Heart left ventricle (tissue), 13 donors: ENCODE measurements around the gene CBLC.
"Not testable (repeated sequence)": the region's sequence is repeated elsewhere in the genome, so short reads cannot be mapped to it uniquely, and the experiment has no call there.

Experiments
- CTCF ChIP-seq, 12 donors: fragments of 200-600 bp; sonication (generic) in 4 of 12; IDR thresholded peaks; one replicate each; pipeline versions ENCODE4 v1.5.0 to v1.8.0; 2018 to 2022; ENCODE audit warnings: antibody characterized with exemption in 12 of 12, mild to moderate bottlenecking in 5 of 12
- POLR2A ChIP-seq, 2 donors: fragments of 450-650 bp; IDR thresholded peaks; one replicate each; pipeline ENCODE4 v1.6.1; 2017; ENCODE audit warnings: antibody characterized with exemption in 2 of 2, mild to moderate bottlenecking in 2 of 2, moderate library complexity in 2 of 2
- donor health status: ischemic (EF 13 %, LVEDD 7.1; RV severe dilation, severe dysfunction).
- donor health status: DM: no; HTN: yes; CAD: no.
- donor health status: DM: no; HTN: no; CAD: no.
- donor health status: ischemic (EF 25% LVEDD 6.9; RV normal size, moderate dysfunction).
- donor health status: ischemic (EF 25% LVEDD 5.7; RV mildly dilated, moderate dysfunction).
- donor health status: ischemic (EF 35%, LVEDD 5.7; RV mildly dilated, moderate dysfunction).
- donor health status: nonischemic (EF 11% LVEDD 7.7; RV severe dilation, severe dysfunction).
- donor health status: DM: yes; HTN: yes; CAD: no.
- donor health status: PGD.
- donor health status: ischemic (EF 29% LVEDD 5.4; RV normal size, mild dysfunction).
- donor health status: nonischemic (EF 23%, LVEDD 6.1; RV moderate dilation, normal function).

GRCh38 chr19:44832875-44833274, 55.2 kb downstream of the CBLC start:
- TF ChIP-seq POLR2A, CTCF (IDR thresholded peaks at IDR 0.05): not testable (repeated sequence)
